ENCODE measurements around the gene TFIP11. TPM values are rescaled to one million over a fixed set of nuclear protein-coding genes. Genes with fewer than 3 reads are reported as not detected.

TFIP11 gene
- total and polyA plus RNA-seq, 2 of the 13 experiments (the other 11 are each of a cell fraction or from before 2014, with no cell fraction given): 15.4 to 22.8 TPM

- whole genome bisulfite sequencing (ENCODE audit: low lambda C conversion rate): 94% methylated on average over 2 of the region's 2 CpGs
- ATAC-seq (no peak), FAIRE-seq (no peak), DNase-seq (ENCODE audit: low spot score) (no peak)
- ChIA-PET POLR2A (no interaction called here), CTCF (ENCODE audit: low intra/inter-chr PET ratio, low total read pairs) (no interaction called here)
- Histone ChIP-seq H4K20me1 (ENCODE audit: insufficient read depth, low read length) (no peaks in the 10 kb centered on the region), H3K36me3 (replicated peaks in 1 of 2; ENCODE audit: control insufficient read depth in 1 of 2, insufficient read depth in 2 of 2, low read length in 2 of 2) (peaks cover under 1 to 3% of the 10 kb centered on the region in 2 experiments; a peak in 2 of 5 replicates), H3K9ac (ENCODE audit: insufficient read depth, low read depth, low read length) (no peak overlapping the region), H2AFZ (ENCODE audit: low read length) (no peak overlapping the region), H3K4me1 (ENCODE audit: insufficient read depth, low read length) (peaks cover 15% of the 10 kb centered on the region), H3K4me2 (ENCODE audit: low read depth, low read length) (no peak overlapping the region), H3K79me2 (ENCODE audit: insufficient read depth, low read length) (no peaks in the 10 kb centered on the region), H3K9me3 (ENCODE audit: low read length) (no peaks in the 10 kb centered on the region), H3K4me3 (replicated peaks in 1 of 3; ENCODE audit: insufficient read depth in 1 of 3, low read depth in 2 of 3, low read length in 3 of 3) (no peak overlapping the region), H3K27ac (ENCODE audit: extremely low read length, insufficient read depth, low read length) (no peak overlapping the region), H3K27me3 (ENCODE audit: control insufficient read depth in 1 of 2, insufficient read depth in 2 of 2, low read length in 2 of 2) (no peaks in the 10 kb centered on the region)
- TF ChIP-seq ZNF629 (CRISPR knock-in tag; conservative IDR thresholded peaks at IDR 0.05): peak; percentile 83
- TF ChIP-seq ZMYM2 (CRISPR knock-in tag; IDR thresholded peaks at IDR 0.05): no peak
- no TSS peak for BruUV-seq (replicated peaks)
- intact Hi-C loops (cut with micrococcal nuclease; ENCODE audit: unreplicated experiment) (no loop called here), in situ Hi-C loops (cut with HindIII; ENCODE audit: extremely low pct_ligation_motif_present, low pct_unique_long_range_greater_than_20kb) (no loop called here)
Measured at GRCh38 chr22:26545385-26545784, 33.1 kb upstream of the TFIP11 start.

DNA sequence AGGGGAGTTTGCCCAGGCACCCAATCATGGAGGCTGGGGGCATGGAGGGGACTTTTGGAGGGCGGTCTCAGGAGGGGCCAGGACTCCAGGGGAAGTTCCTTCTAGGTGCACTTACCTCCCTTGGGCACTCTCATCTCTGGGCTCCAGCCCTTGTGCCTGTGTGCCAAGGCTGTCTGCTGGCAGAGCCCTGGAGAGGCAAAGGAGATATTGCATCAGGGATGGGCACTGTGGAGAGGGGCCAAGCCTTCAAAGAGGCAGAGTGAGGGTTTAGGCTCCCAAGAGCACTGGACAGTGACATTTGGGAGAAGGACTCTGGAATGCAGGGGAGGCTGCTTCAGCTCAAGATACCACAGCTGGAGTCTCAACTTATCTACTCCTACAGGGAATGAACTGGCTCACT, 32.2 kb upstream of the TFIP11 start:
- peaks cover 8% of the 10 kb centered on the region for H3K4me1 ChIP-seq (ENCODE audit: insufficient read depth, low read length)
- no peak overlapping the region for H3K4me3 ChIP-seq (replicated peaks in 1 of 3; ENCODE audit: insufficient read depth in 1 of 3, low read depth in 2 of 3, low read length in 3 of 3)
- DNase-seq (ENCODE audit: low spot score) (no peak), ATAC-seq (no peak), FAIRE-seq (no peak)
- BruUV-seq (replicated peaks): no TSS peak
- H3K9me3 ChIP-seq (ENCODE audit: low read length): no peaks in the 10 kb centered on the region
- ChIA-PET CTCF (ENCODE audit: low intra/inter-chr PET ratio, low total read pairs) (no interaction called here), POLR2A (no interaction called here)
- WGBS (ENCODE audit: low lambda C conversion rate): no CpG with 5 or more reads among the region's 1 CpG
- H4K20me1 ChIP-seq (ENCODE audit: insufficient read depth, low read length): no peaks in the 10 kb centered on the region
- no peaks in the 10 kb centered on the region for H3K79me2 ChIP-seq (ENCODE audit: insufficient read depth, low read length)
- H3K9ac ChIP-seq (ENCODE audit: insufficient read depth, low read depth, low read length): no peak overlapping the region
- H3K4me2 ChIP-seq (ENCODE audit: low read depth, low read length): no peak overlapping the region
- peaks cover 3 to 7% of the 10 kb centered on the region in 2 experiments; a peak in 3 of 5 replicates for H3K36me3 ChIP-seq (replicated peaks in 1 of 2; ENCODE audit: control insufficient read depth in 1 of 2, insufficient read depth in 2 of 2, low read length in 2 of 2)
- no peak overlapping the region for H3K27ac ChIP-seq (ENCODE audit: extremely low read length, insufficient read depth, low read length)
- in situ Hi-C loops (cut with HindIII; ENCODE audit: extremely low pct_ligation_motif_present, low pct_unique_long_range_greater_than_20kb) (no loop called here), intact Hi-C loops (cut with micrococcal nuclease; ENCODE audit: unreplicated experiment) (no loop called here)
- H2AFZ ChIP-seq (ENCODE audit: low read length): no peak overlapping the region
- no peaks in the 10 kb centered on the region for H3K27me3 ChIP-seq (ENCODE audit: control insufficient read depth in 1 of 2, insufficient read depth in 2 of 2, low read length in 2 of 2)
- TF ChIP-seq MBD4 (IDR thresholded peaks at IDR 0.05; ENCODE audit: borderline replicate concordance, low read length) (no peak), ZNF615 (CRISPR knock-in tag; IDR thresholded peaks at IDR 0.05; ENCODE audit: borderline replicate concordance) (no peak), CBX1 (IDR thresholded peaks at IDR 0.05; ENCODE audit: low read depth) (no peak), ZNF20 (CRISPR knock-in tag; IDR thresholded peaks at IDR 0.05) (no peak), MXD3 (CRISPR knock-in tag; IDR thresholded peaks at IDR 0.05) (no peak), NFE2L1 (CRISPR knock-in tag; IDR thresholded peaks at IDR 0.05; ENCODE audit: borderline replicate concordance) (no peak), ZMYM2 (CRISPR knock-in tag; IDR thresholded peaks at IDR 0.05) (no peak), PCBP2 (optimal IDR thresholded peaks at IDR 0.05; ENCODE audit: low read depth, low read length, poor library complexity, severe bottlenecking) (no peak), ZNF329 (CRISPR knock-in tag; IDR thresholded peaks at IDR 0.05; ENCODE audit: low read depth) (no peak), TCF7 (IDR thresholded peaks at IDR 0.05; ENCODE audit: low read depth) (no peak), ZNF136 (CRISPR knock-in tag; IDR thresholded peaks at IDR 0.05; ENCODE audit: low read depth) (no peak)
- TF ChIP-seq, protein P1, sequence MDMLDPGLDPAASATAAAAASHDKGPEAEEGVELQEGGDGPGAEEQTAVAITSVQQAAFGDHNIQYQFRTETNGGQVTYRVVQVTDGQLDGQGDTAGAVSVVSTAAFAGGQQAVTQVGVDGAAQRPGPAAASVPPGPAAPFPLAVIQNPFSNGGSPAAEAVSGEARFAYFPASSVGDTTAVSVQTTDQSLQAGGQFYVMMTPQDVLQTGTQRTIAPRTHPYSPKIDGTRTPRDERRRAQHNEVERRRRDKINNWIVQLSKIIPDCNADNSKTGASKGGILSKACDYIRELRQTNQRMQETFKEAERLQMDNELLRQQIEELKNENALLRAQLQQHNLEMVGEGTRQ (IDR thresholded peaks at IDR 0.05; ENCODE audit: low read depth, low read length): no peak
- TF ChIP-seq, protein P1 (CRISPR knock-in tag; IDR thresholded peaks at IDR 0.05; ENCODE audit: borderline replicate concordance): no peak
- TF ChIP-seq, protein P2, sequence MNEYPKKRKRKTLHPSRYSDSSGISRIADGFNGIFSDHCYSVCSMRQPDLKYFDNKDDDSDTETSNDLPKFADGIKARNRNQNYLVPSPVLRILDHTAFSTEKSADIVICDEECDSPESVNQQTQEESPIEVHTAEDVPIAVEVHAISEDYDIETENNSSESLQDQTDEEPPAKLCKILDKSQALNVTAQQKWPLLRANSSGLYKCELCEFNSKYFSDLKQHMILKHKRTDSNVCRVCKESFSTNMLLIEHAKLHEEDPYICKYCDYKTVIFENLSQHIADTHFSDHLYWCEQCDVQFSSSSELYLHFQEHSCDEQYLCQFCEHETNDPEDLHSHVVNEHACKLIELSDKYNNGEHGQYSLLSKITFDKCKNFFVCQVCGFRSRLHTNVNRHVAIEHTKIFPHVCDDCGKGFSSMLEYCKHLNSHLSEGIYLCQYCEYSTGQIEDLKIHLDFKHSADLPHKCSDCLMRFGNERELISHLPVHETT (CRISPR knock-in tag; conservative IDR thresholded peaks at IDR 0.05): no peak

All from HepG2 (cell line).